ENCODE results near the gene URAD. TPM values are rescaled to one million over a fixed set of nuclear protein-coding genes. Genes with fewer than 3 reads are reported as not detected.

URAD gene
- total RNA-seq, 2 donors from 2014 or later = not detected

DNA sequence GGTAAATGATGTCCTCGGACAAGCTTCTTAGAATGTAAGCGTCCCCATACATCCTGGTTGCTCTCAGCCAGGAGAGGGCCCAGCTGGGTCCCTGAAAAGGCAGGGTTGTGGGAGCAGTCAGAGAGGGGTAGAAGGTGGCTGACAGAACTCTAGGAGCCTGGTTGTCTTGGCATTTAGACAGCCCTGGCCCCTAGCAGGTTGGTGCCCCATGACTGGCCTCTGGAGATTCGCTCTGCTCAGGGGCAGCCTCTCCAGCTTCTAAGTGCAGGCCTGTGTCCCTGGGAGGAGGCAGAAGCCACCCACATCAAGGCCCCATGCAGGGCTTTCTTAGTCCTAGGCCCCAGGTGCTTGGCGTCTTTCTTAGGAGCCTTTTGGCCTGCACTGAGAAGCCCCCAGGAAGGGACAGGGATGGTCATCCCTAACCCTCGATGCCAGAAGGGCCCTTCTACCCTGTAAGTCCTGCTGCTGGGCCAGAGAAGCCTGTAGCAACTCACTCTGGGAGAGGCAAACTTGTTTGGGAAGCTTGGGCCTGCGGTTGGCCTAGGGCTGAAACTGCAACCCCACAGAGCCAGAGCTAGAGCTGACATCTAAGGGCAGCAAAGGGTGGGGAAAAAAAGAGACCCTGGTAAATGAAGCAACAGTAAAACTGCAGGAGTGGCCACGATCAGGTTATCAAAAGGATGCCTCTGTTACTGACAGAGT lies 16.6 kb downstream of the URAD start:
- peaks cover 2% of the 10 kb centered on the region for H3K36me3 Mint-ChIP-seq (ENCODE audit: low read depth)
- no peak for ATAC-seq
- H3K9me3 ChIP-seq (ENCODE audit: control insufficient read depth, low read length, poor library complexity, severe bottlenecking) = no peaks in the 10 kb centered on the region
- H3K27ac Mint-ChIP-seq = no peak overlapping the region
- H3K27me3 Mint-ChIP-seq = peaks cover 79% of the 10 kb centered on the region
- no peak for DNase-seq
- H3K4me1 Mint-ChIP-seq = peaks cover 21% of the 10 kb centered on the region
- no peak overlapping the region for H3K4me3 Mint-ChIP-seq

DNA sequence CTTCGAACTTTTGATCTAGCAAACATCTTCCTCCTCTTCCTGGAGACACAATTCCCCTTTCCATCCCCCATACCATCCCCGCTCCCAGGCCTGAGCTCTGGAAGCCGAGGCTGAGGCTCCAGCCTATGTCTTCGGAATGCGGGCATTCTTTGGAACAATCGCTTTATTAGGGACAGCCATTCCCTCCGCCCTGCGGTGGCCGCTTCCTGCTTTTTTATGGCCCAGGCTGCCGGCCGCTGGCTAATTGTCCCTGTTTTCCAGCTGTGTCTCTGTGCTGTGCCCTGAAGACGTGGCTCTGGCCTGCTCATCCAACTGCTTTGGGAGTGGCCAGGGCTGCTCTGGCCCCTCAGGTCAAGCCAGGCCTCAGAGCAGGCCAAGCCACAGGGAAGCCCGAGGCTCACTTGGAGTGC lies 17.3 kb downstream of the URAD start:
- no peaks in the 10 kb centered on the region for H3K9me3 ChIP-seq (ENCODE audit: control insufficient read depth, low read length, poor library complexity, severe bottlenecking)
- Mint-ChIP-seq H3K27ac (no peak overlapping the region), H3K4me3 (peak overlapping the region; percentile 21), H3K27me3 (peaks cover 80% of the 10 kb centered on the region), H3K36me3 (ENCODE audit: low read depth) (peaks cover 2% of the 10 kb centered on the region), H3K4me1 (peaks cover 21% of the 10 kb centered on the region)
- no peak for DNase-seq
- ATAC-seq = no peak

DNA sequence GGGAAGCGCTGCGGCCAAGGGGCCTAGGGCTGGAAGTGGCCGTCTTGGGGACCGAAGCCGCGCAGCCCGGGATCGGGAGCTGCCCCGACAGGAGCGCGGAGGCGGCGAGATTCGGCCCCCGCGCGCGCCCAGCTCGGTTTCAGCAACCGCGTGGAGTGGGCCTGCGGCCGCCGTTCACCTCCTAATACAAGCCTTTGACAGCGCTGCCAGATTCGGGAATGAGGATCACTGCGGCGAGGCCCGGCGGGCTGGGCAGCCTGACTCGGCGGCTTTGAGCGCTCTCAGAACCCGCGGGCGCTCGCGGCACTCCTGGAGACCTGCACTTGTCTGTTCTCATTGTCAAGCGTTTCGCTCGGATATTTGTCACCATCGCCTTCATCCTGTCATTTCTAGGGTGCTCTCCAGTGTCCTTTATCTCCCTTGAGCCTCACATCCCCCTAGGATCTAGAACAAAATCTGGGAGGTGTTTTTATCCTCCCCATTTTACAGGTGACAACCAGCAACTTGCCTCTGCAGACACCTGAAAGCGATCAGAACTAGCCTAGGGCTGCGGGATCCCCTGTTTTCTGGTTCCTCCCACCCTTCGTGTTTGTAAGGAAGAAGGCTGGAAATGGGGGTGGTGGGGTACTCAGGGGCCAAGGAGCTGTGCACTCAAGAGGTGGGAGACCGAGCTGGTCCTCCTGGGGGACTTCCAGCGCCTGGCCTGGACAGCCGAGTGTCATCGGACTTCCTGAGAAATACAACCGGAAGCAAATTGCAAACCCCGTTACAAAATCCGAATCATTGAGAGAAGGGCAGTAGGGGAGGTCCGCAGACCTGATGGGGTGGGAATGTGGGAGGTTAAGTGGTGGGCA lies 17.9 kb downstream of the URAD start:
- Mint-ChIP-seq H3K27me3 (peaks cover 80% of the 10 kb centered on the region), H3K27ac (no peak overlapping the region), H3K4me3 (peak overlapping the region; percentile 21), H3K4me1 (peaks cover 21% of the 10 kb centered on the region), H3K36me3 (ENCODE audit: low read depth) (peaks cover 2% of the 10 kb centered on the region)
- no peak for DNase-seq
- no peaks in the 10 kb centered on the region for H3K9me3 ChIP-seq (ENCODE audit: control insufficient read depth, low read length, poor library complexity, severe bottlenecking)
- no peak for ATAC-seq

DNA sequence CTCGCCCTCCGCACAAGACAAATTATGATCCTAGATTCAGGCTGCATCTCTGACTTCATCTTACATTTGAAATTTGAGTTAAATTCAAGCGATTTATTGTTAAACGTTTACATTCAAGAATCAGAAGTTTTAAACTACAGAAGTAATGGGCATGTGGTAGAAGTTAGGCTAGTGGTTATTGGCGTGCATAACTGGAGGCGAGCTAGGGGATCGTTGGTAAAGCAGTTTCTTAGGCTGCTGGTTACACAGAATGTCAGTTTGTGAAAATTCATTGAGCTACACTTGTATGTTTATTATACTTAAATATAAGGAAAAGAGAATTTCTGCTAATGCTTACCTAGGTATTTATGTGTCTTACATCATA lies 18.6 kb downstream of the URAD start:
- DNase-seq (no peak), ATAC-seq (no peak)
- Mint-ChIP-seq H3K4me1 (peaks cover 19% of the 10 kb centered on the region), H3K27me3 (peaks cover 80% of the 10 kb centered on the region), H3K4me3 (peak overlapping the region; percentile 80), H3K36me3 (ENCODE audit: low read depth) (peaks cover 2% of the 10 kb centered on the region), H3K27ac (no peak overlapping the region)
- no peaks in the 10 kb centered on the region for H3K9me3 ChIP-seq (ENCODE audit: control insufficient read depth, low read length, poor library complexity, severe bottlenecking)

DNA sequence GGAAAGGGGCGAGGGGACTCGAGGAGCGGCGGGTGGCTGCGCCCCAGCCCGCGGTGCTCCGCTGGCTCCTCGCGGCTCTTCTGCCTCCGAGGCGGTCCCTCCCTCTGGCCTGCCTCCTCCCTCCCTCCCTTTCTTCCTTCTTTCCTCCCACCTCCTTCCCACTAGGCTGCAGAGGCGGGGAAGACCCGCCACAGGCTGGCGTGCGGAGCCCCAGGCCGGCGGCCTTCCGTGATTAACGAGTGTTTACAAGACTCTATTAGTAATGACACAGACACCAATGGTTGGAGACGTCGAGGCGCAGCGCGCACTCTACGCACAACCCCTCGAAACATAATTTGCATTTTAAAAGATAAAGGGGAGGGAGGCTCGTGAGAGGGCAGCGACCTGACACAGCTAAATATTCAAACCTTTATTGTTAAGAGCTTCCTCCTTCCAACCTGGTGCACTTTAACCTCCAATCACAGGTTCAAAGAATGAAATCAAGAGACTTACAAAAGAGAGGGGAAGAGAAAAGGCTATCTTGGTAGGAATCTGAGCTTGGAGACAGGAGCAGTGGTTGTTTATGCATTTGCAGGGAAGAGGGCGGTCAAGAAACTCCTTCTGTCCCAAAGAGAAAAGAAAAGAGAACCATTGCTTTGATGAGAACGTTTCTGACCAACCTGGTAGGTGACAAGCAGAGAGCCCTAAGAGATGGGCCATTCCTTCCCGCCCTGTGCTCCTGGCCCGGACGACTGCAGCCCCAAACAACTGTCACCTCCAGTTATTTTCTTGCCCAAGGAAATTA lies 19.2 kb downstream of the URAD start, which contains the start of gene CDX2:
CDX2 (minus strand) TSS at position 234 of the 784 bp plus-strand sequence. CDS start 309 bp downstream, outside the sequence.
- peaks cover 19% of the 10 kb centered on the region for H3K4me1 Mint-ChIP-seq
- H3K27me3 Mint-ChIP-seq = peaks cover 77% of the 10 kb centered on the region
- ATAC-seq = no peak
- DNase-seq = no peak
- no peak within 1 kb of the TSS for H3K27ac Mint-ChIP-seq
- H3K36me3 Mint-ChIP-seq (ENCODE audit: low read depth) = peaks cover 2% of the 10 kb centered on the region
- H3K9me3 ChIP-seq (ENCODE audit: control insufficient read depth, low read length, poor library complexity, severe bottlenecking) = no peaks in the 10 kb centered on the region
- peak within 1 kb of the TSS; percentile 80 for H3K4me3 Mint-ChIP-seq

DNA sequence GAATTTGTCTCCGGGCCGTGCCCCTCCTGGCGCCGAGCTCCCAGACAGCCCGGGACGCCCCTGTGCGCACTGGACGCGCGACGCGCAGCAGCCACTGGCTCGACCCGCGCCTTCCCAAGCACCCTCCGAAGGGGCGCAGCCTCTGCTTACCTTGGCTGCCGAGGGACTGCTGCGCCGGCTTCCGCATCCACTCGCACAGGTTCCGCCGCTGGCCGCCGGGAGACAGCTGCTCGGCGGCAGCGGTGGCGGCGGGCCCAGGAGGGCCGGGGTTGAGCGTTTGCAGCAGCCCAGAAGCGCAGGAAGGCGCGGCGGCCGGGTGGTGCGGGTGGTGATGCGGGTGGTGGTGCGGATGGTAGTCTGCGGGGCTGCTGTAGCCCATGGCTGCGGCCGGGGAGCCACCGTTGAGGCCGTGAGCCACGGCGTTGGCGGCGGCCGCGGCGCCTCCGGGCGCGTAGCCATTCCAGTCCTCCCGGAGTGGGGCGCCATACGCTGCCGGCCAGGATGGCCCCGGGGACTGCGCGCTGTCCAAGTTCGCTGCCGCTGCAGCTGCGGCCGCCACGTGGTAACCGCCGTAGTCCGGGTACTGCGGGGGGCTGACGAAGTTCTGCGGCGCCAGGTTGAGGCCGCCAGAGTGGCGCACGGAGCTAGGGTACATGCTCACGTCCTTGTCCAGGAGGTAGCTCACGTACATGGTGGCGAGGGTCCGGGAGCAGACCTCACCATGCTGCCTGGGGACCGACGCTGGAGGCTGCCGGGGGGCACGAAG lies 20.0 kb downstream of the URAD start:
- H3K9me3 ChIP-seq (ENCODE audit: control insufficient read depth, low read length, poor library complexity, severe bottlenecking) = no peaks in the 10 kb centered on the region
- Mint-ChIP-seq H3K4me1 (peaks cover 19% of the 10 kb centered on the region), H3K4me3 (peak overlapping the region; percentile 78), H3K27me3 (peaks cover 74% of the 10 kb centered on the region), H3K27ac (no peak overlapping the region), H3K36me3 (ENCODE audit: low read depth) (peaks cover 2% of the 10 kb centered on the region)
- DNase-seq = no peak
- no peak for ATAC-seq

DNA sequence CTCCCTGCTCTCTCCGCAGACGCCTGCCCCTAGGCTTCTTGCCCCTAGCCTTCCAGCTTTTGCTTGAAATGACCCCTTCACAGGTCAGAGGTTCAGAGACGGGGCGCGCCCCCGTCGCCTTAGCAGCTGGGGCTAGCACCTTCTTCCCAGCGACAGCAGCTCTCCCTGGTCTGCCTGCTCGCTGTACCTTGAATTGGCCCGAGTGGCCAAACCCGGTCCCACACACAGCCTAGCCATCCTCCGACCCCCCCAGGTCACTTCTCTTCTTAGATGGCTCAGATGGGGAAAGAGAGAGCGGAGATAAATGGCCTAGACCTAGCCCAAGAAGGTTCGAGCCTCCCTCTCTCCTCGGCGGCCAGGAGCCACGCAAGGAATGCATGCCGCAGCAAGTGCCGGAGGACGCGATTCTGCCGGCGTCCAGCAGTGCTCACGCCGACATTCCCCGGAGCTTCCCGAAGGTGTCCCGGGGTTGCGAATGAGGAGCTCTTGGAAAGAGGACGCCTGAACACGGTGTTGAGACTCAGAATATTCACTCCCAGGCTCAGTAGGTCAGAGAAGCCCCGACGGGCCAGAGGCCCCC lies 20.7 kb downstream of the URAD start:
- H3K27ac Mint-ChIP-seq = no peak overlapping the region
- DNase-seq (no peak), ATAC-seq (no peak)
- no peaks in the 10 kb centered on the region for H3K9me3 ChIP-seq (ENCODE audit: control insufficient read depth, low read length, poor library complexity, severe bottlenecking)
- peaks cover 19% of the 10 kb centered on the region for H3K4me1 Mint-ChIP-seq
- H3K27me3 Mint-ChIP-seq = peaks cover 72% of the 10 kb centered on the region
- peaks cover 2% of the 10 kb centered on the region for H3K36me3 Mint-ChIP-seq (ENCODE audit: low read depth)
- H3K4me3 Mint-ChIP-seq = peak overlapping the region; percentile 78

DNA sequence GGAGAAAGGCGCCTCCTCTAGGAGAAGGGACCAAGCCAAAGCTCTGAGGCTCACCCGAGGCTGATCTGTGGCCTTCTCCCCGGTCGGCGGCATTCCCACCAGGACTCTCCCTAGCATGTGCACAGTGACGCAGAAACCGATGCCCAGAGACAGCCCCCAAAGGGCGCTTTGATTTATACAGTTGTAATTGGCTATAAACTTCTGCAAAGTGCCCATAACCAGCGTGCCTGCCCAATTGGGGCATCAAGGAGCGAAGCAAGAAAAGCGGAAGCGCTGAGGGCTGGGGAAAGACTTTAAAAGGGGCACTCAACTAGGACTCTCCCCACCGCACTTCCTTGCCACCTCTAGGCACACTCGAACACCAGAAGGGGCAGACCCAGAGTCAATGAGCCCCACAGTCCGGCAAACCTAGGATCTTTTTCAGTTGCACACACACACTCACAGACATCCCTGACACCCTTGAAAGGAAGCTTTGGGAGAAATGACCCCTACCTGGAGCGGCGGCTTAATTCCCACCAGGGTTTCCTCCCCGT lies 21.2 kb downstream of the URAD start:
- Mint-ChIP-seq H3K27ac (no peak overlapping the region), H3K4me1 (peaks cover 19% of the 10 kb centered on the region)
- ATAC-seq = no peak

DNA sequence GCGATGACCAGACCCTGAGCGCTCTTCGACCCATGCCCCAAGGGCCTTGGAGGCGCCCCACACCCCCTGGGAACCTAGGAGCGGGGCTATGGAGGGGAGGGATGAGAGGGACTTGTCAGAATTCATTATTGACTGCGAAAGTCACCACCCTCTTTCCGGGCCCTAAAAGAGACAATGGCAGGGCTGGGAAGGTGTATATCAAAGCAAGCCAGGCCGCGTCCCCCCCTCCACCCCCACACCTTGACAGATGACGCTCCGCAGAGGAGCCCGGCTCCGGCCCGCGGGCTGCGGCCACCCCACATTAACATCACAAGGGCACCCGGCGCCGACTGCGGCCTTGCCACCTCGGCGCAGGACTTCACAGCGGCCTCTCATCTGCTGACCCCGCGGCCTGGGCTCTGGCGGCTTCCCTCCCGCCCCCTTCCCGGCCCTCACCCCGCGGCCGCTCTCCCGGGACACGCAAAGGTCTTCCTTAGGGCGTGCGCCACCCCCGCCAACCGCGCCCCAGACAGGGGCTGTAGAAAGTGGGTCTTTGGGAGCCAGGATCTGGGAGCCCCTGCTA lies 21.8 kb downstream of the URAD start:
- Mint-ChIP-seq H3K36me3 (ENCODE audit: low read depth) (peaks cover 2% of the 10 kb centered on the region), H3K4me3 (no peak overlapping the region), H3K27ac (no peak overlapping the region), H3K27me3 (peaks cover 81% of the 10 kb centered on the region), H3K4me1 (peaks cover 19% of the 10 kb centered on the region)
- ATAC-seq (no peak), DNase-seq (no peak)
- H3K9me3 ChIP-seq (ENCODE audit: control insufficient read depth, low read length, poor library complexity, severe bottlenecking) = no peaks in the 10 kb centered on the region

More for the DNA sequence above, 21.2 kb downstream of the URAD start:
- peak overlapping the region; percentile 12 for H3K4me3 Mint-ChIP-seq
- H3K36me3 Mint-ChIP-seq (ENCODE audit: low read depth) = peaks cover 2% of the 10 kb centered on the region
- no peak for DNase-seq
- H3K9me3 ChIP-seq (ENCODE audit: control insufficient read depth, low read length, poor library complexity, severe bottlenecking) = no peaks in the 10 kb centered on the region
- peaks cover 78% of the 10 kb centered on the region for H3K27me3 Mint-ChIP-seq

DNA sequence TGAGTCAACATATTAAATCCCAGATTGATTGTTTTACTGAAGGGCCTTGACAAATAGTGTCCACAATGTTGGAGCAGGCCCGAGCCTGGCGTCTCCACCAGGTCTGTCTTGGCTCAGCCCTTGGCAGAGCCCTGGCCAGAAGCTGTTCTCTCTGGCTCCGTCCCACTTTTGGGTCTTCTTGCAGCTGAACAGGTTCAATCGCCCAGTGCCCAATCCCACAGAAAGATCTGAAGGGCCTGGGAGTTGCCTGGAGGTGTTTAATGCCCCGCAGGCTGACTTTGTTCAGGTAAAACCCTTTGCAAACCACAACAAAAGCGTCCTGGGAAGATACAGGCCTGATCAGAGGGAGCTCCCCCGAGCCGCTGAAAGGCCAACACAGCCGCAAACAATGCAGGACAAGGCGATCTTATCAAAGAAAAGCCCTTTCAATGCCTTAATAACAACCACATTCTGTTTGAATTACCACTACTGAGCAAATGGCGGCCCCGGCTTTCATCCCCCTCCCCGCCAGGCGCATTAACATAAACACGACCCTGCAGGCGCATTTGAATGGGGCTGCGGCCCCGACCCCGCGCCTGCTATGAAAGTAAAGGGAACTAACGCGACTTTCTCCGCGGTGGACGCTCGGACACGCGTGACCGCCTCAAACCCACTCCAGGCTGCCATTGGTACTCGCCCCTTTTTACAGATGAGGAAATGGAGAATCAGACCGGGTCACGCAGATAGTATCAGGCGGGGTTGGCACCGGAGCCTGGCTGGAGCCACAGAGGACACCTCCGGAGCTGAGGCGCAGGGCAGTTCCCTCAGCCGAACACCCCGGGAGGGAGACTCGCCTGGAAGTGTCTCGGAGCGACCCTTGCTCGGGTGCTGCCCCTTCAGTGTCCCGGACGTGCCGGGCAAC lies 22.5 kb downstream of the URAD start:
- H3K36me3 Mint-ChIP-seq (ENCODE audit: low read depth) = peaks cover 2% of the 10 kb centered on the region
- peak overlapping the region; percentile 53 for H3K4me3 Mint-ChIP-seq
- ATAC-seq (no peak), DNase-seq (no peak)
- H3K27me3 Mint-ChIP-seq = peaks cover 81% of the 10 kb centered on the region
- H3K4me1 Mint-ChIP-seq = peaks cover 19% of the 10 kb centered on the region
- no peak overlapping the region for H3K27ac Mint-ChIP-seq
- H3K9me3 ChIP-seq (ENCODE audit: control insufficient read depth, low read length, poor library complexity, severe bottlenecking) = no peaks in the 10 kb centered on the region

DNA sequence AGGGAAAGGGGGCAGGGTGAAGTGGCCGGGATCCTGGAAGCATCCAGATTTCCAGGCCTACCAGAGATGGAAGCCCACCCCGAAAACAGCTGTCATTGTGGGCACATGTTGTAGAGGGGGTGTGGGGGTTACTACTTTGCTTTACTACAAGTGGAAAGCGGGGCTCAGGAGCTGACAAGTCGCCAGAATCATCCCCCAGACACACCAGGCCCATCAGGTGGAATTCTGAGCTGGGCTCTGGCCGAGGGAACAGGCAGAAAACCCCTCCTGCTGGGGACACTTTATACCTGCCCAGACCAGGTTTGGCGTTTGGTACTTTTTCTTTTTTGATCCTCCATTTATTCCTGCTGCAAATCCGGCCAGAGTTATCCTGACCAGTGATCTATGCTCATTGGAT lies 23.2 kb downstream of the URAD start:
- no peak overlapping the region for H3K27ac Mint-ChIP-seq
- no peak for ATAC-seq
- peaks cover 78% of the 10 kb centered on the region for H3K27me3 Mint-ChIP-seq
- no peaks in the 10 kb centered on the region for H3K9me3 ChIP-seq (ENCODE audit: control insufficient read depth, low read length, poor library complexity, severe bottlenecking)
- peaks cover 19% of the 10 kb centered on the region for H3K4me1 Mint-ChIP-seq
- no peak for DNase-seq
- H3K36me3 Mint-ChIP-seq (ENCODE audit: low read depth) = peaks cover 2% of the 10 kb centered on the region
- H3K4me3 Mint-ChIP-seq = no peak overlapping the region
